HG02642 (cell line): Measurements from ENCODE around the gene KAT6B.
"Not testable (repeated sequence)": the region's sequence is repeated elsewhere in the genome, so short reads cannot be mapped to it uniquely, and the experiment has no call there.

Experiments
- ATAC-seq: cut with Tn5 transposase; IDR thresholded peaks from one replicate; pipeline ENCODE4 v1.9.1; 2021; ENCODE audit warnings: mild to moderate bottlenecking; ENCODE audit not compliant: unreplicated experiment, poor library complexity

KAT6B gene

DNA sequence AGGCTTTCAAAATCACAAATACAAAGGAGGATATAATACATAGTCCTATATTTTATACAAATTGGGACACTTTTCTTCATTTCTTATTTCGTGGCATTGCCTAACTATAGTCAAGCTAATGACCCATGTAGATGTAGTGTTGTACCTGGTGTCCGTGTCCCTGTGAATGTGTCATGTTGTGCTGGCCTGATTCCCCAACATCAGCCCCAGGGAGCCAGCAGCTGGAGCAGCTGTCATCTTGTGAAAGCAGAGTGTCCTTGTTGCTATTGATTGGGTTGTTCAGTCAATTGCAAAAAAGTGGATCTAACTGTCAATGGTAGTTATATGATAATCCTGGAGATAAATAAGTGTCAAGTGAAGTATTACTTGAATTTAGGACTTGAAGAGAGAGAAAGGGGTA lies 86.3 kb downstream of the KAT6B start:
- no peak for ATAC-seq

DNA sequence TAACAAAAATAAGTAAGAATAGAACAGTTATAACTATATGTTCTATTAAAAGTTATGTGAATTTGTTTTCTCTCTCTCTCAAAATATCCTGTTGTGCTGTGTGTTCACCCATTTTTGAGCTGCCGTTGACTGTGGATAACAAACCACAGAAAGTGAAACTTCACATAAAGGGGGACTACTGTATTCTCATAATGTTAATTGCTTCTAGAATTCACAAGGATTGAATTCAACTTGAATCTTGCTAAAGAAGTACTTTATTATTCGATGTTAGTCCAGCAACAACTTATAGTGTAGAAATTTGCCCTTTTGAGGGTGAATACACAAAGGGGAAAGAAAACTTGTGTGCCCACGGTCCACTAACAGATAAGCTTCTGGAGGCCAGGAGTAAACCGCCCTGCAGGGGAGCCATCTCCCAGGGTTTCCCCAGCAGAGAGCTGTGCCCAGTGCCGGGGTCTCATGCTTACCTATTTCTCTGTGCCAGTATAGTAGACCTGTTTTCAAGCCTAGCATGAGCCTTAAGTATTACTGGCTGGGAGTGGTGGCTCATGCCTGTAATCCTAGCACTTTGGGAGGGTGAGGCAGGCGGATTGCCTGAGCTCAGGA lies 87.1 kb downstream of the KAT6B start:
- no peak for ATAC-seq

DNA sequence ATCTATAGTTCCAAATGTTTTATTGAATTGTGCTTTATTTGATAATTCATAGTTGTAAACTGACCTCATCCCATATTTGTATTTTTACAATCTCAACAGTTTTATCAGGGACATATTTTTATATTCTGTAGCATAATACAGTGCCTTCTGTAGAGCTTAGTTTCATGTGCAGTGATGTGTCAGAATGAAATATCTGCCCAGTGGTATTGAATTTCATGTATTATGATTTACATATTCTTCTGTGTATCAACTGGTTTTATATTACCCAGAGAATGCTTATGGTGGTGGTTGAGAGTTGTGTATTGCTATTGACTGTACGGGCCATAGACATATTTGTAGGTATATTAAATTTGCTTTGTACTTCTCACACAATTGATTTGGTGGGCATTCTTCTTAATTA lies 89.9 kb downstream of the KAT6B start:
- ATAC-seq = no peak

DNA sequence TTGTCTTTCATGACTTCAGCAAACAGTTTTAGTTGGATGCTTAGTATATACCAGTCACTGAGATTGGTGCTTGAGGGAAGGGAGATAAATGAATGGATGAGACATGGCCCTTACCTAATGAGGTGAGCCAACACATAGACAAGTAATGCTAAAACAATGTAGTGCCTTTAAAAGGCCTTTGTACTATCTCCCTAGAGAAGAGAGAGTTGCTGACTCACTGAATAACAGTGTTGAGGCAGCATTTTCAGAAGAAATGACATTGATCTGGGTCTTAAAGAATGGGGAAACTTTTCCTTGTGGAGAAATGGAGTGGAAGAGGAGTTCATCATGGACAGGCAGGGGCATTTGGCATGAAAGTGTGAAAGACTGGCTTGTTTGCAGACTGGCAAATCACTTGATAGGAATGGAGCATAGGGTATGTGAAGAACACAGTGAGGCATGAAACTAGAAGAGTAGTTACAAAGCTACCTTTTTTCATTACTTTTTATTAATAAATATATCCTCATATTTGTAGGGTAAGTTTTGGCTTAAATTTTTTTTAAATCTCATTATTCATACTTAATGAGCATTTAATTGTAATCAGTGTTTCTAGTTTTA lies 91.2 kb downstream of the KAT6B start:
- ATAC-seq = no peak

DNA sequence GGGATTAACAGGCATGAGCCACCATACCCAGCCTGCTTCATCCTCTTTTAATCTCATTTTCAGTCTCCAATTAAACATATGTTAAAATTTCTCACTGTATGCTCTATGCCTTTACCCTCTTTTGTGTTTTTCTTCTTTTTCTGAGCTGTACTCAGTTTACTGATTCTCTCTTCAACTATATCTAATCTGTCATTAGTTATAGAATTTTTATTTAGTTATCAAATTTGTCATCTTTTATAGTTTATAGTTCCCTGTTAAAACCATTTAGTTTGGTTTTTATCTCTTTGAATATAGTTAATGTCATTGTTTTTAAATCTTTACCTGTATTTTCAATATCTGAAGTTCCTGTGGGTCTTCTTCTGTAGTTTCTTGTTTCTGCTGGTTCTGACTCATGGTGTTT lies 93.3 kb downstream of the KAT6B start:
- ATAC-seq = no peak

DNA sequence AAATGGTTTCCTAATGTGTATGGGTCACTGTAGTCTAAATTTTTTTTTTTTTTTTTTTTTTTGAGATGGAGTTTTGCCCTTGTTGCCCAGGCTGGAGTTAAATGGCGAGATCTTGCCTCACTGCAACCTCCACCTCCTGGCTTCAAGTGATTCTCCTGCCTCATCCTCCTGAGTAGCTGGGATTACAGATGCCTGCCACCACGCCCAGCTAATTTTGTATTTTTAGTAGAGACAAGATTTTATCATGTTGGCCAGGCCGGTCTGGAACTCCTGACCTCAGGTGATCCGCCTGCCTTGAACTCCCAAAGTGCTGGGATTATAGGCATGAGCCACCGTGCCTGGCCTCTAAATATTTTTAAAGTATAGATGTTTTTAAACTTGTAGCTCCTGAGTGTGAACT lies 94.7 kb downstream of the KAT6B start:
- ATAC-seq = not testable (repeated sequence)

DNA sequence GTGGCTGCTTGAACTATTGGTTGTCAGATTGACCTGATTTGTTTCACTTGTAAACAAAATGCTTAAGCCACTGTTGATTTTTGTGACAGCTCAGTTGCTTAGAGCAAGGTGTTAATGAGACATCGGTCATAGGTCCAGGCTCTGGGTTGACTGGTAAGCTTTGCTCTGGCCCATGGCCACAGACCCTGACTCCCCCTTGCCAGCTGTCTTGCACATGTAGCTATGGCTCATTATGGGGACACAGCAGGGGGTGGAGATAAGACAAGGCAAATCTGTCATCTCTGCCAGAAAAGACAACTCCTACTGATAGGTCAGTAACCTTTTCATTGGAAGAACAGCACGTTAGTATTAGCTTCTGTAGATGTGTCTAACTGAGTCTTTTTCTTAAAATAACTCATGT lies 95.3 kb downstream of the KAT6B start:
- no peak for ATAC-seq

DNA sequence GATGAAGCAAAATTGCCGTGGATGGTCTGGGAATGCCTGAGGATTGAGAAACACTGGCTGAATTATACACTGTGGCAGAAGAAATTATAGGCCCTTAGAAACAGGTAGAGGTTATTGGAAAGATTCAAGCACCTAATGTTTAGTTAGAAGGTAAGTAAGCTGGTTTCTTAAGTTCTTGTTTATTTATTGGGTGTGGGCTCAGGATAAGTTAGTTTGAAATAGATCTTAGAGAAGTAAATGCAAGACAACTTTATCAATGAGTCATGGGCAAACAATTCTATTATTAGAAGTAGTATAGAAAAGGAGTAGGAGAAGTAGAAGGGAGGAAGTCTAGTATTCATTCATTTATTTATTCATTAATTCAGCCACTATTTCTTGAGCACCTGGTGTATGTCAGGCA lies 96.5 kb downstream of the KAT6B start:
- no peak for ATAC-seq

DNA sequence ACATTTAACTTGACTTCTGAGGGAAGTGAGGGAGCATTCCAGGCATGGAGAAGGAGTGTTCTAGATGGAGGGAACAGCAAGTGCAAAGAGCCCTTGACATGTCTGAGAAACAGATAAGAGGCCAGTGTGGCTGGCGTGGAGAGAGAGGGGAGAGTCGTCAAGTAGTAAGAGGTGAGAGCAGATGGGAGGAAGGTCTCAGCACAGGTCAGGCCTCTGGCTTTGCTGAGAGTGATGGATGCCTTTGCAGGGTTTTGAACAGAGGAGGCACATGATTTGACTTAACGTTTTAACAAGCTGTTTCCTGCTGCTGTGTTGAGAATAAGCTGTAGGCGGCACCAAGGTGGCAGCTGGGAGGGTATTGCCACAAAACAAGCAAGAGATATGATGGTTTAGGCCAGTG lies 97.2 kb downstream of the KAT6B start:
- no peak for ATAC-seq

DNA sequence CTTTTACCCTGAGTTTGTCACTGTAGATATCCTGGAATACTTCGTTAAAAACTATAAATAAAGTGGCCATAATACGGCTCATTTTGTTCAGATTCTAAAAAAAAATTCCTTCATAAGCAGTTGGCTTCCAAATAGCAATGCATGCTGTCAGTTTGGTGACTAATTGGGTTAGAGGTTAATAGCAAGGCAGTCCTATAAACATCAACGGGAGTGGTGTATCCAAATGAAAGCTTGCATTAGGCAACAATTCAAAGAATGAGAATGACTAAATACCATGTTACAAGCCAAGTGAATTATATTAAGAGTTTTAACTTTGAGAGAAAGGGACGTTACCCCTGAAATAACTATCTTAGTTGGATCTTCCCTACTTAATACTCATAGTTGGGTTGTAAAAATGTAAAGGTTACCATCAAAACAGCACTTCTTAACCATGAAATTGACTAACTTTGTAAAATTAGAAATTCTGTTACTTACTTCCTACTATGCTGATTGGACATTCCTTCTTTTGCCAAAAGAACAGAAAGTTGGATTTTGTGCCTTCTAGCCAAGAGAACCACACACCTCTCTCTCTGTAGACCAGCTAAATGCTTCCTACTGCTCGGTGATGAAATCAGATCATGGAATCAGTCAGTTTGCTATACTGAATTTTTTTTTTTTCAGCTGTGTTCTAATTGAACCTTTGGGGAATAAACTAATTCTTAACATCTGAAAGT lies 98.0 kb downstream of the KAT6B start:
- no peak for ATAC-seq

DNA sequence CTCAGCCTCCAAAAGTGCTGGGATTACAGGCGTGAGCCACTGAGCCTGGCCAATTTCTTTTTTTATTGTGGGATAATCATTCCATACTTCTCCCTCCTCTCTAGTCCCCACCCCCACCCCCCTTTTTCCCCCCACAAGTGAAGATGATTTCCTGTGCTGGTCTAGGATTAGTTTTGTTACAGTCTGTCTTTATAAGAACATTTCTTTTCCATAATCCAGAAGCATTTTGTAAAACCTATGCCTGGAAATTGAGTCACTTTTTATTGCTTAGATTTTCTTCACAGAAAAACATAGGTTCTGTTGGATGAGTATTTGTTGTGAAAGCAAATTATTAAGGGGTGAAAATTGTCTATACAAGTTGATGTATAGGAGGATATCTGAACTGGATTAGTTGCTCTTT lies 98.9 kb downstream of the KAT6B start:
- no peak for ATAC-seq

DNA sequence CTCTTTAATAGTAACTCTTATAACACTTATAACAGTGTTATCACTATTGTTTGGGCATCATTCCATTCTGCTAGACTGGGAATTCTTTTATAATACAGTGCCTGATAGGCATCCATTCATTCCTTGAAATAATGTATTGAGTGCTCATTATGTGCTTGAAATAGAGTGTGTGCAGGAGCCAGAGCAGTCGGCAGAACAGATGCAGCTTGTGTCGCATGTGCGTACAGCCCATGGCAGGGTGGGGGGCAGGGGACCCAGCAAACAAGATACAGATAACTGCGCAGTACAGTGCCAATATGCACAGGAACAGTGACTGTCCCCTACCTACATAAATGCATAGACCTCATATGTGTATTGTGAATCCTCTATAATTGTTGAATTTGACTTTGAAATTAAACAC lies 99.3 kb downstream of the KAT6B start:
- ATAC-seq = no peak

DNA sequence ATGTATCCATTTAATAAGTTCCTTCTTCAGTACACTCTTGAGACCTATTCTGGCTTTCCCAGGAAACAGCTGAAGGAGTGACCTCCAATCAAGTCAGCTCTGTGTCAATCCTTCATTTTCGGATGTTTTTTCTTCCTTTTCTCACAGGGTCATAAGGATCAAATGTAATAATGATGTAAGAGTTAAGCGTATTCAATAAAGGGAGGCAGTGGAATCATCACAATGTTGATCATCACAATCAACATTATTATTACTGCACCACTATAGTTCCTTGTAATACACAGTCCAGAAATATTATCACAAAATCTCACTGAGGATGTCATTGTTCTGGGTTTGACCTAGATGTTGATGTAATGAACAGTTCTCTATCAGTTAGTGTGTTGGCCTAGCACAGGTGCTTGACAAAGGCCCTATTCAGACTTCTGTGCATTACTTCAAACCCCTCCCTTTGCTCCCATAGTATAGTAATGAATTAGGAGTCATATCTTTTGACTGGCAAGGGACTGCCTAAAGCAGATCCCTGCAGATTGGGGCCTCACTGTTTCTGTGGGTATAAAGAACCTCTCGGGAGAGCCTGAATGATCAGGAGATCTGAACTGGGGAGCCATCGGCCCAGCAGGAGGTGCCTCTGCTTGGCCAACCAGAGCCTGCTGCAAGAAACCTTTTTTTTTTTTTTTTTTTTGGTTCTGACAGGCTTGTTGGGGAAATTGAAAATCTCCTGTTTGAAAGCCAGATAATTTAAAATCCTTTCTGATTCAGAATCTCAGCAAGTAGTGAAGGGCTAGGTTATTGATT lies 100.6 kb downstream of the KAT6B start:
- ATAC-seq = no peak

DNA sequence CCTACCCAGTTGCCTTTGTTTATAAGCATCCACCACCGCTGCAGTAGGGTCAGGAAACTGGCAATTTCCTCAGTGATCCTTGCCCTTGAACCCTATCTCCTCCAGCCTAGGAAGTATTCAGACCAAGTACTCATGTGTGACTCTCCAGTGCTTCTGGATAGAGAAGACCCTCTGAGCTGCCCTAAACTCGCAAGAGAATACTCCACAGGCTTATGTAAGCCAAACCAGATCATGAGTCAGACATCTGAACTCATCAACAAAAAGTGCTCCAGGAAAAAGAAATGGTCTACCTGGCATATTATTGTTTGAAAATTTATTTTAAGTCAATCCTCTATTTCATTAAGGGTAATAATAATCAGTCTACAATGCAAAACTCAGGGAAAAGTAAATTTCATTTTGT lies 101.3 kb downstream of the KAT6B start:
- ATAC-seq = no peak

DNA sequence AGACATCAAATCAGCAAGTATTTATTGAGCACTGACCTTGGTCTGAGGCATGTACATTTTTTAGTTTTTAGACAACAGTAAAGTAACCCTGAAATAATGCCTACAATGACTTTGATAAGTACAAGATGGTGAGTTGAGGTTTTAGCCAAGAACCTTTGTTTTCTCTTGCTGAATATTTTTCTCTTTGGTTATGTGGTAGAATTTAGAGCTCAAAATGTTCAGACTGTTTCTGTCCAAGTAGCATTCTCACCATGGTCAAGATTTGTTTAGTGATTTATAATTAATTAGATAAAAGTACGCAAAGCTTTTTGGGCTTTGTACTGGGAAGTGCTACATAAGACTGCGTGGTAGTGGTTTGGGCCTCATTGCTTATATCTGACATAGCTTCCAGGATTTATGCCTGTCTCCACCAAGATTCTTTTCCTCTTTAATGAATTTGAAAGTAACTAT lies 102.4 kb downstream of the KAT6B start:
- ATAC-seq = no peak

DNA sequence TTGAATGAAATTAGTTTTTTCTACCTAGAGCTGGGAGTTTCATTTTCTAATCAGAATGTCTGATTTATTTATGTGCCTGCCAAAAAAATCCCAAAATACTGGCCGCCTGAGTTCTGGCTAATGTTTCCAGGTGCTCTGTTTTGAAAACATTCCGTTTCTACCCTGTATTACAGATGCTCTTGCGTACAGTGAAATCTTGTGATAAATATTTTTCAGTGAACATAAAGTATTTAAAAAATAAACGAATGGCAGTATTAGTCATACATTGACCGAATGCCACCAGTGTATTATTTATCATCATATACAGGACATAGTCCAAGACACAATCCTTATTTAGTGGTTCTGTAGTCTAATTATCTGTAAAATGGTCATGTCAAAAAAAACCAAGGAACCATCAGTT lies 102.8 kb downstream of the KAT6B start:
- no peak for ATAC-seq

DNA sequence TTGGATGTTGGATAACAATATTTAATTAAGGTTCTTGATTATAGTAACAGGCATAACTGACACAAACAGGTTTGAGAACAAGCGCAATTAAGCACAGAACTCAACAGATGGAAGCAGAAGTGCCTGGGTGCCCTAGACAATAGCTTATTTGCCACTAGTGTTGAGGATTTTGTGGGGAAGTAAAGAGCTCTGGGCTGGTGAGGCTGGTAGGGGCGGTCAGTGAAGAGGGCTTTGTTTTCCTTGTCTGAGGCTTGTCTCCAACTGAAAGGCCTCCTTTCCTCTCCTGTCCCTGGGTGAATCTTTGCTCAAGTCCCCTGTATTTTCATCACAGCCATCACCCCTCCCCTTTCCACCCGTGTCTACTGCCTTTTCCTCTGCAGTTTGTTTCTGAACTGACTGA lies 104.6 kb downstream of the KAT6B start:
- no peak for ATAC-seq

DNA sequence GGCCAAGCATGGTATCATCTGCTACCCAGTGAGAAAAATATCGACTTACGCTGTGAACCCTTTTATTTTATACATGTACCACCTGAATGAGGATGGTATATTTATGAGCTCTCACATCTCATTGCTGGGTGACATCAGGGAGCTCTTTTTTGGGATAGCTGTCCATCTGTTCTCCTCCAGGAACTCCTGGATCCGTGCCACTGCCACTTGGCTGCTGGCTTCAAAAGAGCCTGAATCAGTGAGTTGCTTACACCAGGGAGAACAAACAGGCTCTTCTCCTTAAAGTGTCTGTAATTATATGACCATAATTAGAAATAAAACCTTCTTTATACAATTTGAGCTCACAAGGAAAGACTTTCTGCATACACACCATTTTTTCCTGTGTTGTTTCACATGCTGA lies 106.2 kb downstream of the KAT6B start:
- no peak for ATAC-seq

DNA sequence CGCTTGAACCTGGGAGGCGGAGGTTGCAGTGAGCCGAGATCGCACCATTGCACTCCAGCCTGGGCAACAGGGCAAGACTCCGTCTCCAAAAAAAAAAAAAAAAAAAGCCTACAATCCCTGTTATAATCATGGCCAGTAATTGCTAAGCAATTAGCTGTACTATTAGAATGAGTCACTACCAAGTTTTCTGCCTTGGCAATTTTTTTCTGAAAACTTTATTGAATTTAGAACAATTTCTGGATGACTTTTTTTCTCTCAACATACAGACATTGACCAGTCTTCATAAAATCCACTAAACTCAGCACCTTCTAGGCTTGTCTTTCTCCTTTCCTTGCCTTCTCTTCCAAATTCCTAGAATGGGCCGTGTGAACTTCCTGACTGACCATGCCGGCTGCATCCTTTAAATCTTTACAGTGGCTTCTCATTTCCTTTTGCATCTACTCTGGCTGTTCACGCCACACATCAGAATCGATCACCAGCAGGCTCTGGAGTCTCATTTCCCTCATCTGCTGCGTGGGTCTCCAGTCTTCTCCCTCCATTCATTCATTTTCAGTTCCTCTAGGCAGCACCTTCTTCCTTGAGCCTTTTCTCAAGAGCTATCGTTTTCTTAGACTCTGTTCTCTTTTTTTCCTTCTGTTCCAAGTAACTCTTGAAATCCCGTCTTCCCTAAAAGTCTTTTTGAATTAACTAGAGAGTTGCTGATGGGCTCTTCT lies 107.9 kb downstream of the KAT6B start:
- ATAC-seq = no peak

DNA sequence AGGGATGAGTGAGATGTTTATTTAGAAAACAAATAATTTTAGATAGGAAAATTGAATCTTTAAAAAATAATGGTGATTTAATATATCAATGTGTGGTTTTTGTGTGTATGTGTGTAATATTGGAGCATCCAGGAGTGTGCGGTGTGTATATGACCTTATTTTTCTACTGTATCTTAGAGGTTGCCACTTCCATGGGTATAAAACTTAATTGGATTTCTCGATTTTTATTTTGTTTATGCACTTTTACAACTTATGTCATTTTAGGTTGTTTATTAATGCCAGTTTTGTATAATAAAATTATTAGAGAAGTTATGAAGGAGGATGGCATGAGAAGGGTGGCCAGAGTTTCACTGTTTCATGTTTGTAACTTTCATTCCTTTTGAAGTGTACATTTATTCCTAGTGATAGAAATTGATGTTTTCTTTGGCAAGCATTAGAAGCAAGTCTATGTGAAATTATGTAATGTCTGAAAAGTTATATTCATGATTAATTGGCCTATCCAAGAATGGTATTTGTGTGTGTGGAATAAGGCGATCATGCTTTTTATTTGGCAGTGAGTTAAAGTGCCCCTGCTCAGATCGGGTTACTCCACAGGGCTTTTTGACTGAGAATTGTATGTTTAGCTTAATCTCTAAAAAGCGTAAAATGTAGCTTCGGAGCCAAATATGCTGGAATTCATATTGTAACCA lies 110.3 kb downstream of the KAT6B start:
- no peak for ATAC-seq
